Measurements from ENCODE around the gene MPPED2. TPM values are rescaled to one million over a fixed set of nuclear protein-coding genes. Genes with fewer than 3 reads are reported as not detected.

Gene MPPED2
- total RNA-seq, 1 experiment from 2014 or later: not detected

GRCh38 chr11:30540781-30541180 lies 45.4 kb downstream of the MPPED2 start:
- Histone ChIP-seq H3K4me2 (ENCODE audit: low read length) (no peak overlapping the region), H3K27ac (ENCODE audit: low read depth, low read length) (no peak overlapping the region), H3K27me3 (ENCODE audit: insufficient read depth, low read length) (peaks cover 34% of the 10 kb centered on the region), H3K9ac (ENCODE audit: low read length) (no peak overlapping the region), H3K9me3 (ENCODE audit: control insufficient read depth in 1 of 2, insufficient read depth in 1 of 2, low read depth in 1 of 2, low read length in 2 of 2) (no peaks in the 10 kb centered on the region), H3K79me2 (ENCODE audit: insufficient read depth, low read length) (no peaks in the 10 kb centered on the region), H3K4me3 (replicated peaks in 1 of 2; ENCODE audit: low read depth in 1 of 2, low read length in 2 of 2) (no peak overlapping the region), H4K20me1 (ENCODE audit: insufficient read depth) (no peaks in the 10 kb centered on the region), H3K36me3 (ENCODE audit: control insufficient read depth in 1 of 2, insufficient read depth in 2 of 2, low read length in 2 of 2) (no peaks in the 10 kb centered on the region), H3K9me2 (ENCODE audit: insufficient read depth) (no peaks in the 10 kb centered on the region), H2AFZ (ENCODE audit: low read depth, low read length, poor library complexity, severe bottlenecking) (no peak overlapping the region), H3K4me1 (ENCODE audit: control insufficient read depth in 1 of 2, insufficient read depth in 2 of 2, low read length in 2 of 2) (no peaks in the 10 kb centered on the region)
- BruUV-seq (replicated peaks): no TSS peak
- DNase-seq (ENCODE audit: low read depth, low spot score) (no peak), ATAC-seq (no peak)
- RAD21 ChIA-PET (ENCODE audit: low non-redundant PET in 1 of 2, low total read pairs in 2 of 2, uncharacterized antibody in 2 of 2, unreplicated experiment in 2 of 2): no interaction called here
- CTCF ChIA-PET: no interaction called here
- no peak for TF ChIP-seq RAD21 (IDR thresholded peaks at IDR 0.05; ENCODE audit: low read depth)
- intact Hi-C loops (cut with micrococcal nuclease): loop anchor here (10.0 kb wide), 1 partner anchor 56 kb away; no protein-coding TSS in a partner anchor
- POLR2A ChIA-PET: no interaction called here

GRCh38 chr11:30538251-30538650 lies 47.9 kb downstream of the MPPED2 start:
- TF ChIP-seq SIN3A (IDR thresholded peaks at IDR 0.05; ENCODE audit: low read depth) (no peak), POLR2A (IDR thresholded peaks at IDR 0.05; ENCODE audit: borderline replicate concordance, extremely low read depth, insufficient read depth, insufficient read length) (no peak), JUND (IDR thresholded peaks at IDR 0.05) (no peak), REST (IDR thresholded peaks at IDR 0.05; ENCODE audit: low read depth) (no peak), TCF7L2 (IDR thresholded peaks at IDR 0.05; ENCODE audit: borderline replicate concordance, extremely low read depth, insufficient read depth, insufficient read length) (no peak), EZH2phosphoT487 (IDR thresholded peaks at IDR 0.05; ENCODE audit: borderline replicate concordance) (no peak), ZNF274 (IDR thresholded peaks at IDR 0.05; ENCODE audit: low read depth, low read length) (no peak), POLR2AphosphoS5 (IDR thresholded peaks at IDR 0.05; ENCODE audit: low read depth, low read length) (no peak)
- TF ChIP-seq, protein P1, sequence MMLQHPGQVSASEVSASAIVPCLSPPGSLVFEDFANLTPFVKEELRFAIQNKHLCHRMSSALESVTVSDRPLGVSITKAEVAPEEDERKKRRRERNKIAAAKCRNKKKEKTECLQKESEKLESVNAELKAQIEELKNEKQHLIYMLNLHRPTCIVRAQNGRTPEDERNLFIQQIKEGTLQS (IDR thresholded peaks at IDR 0.05): no peak
- TF ChIP-seq, protein P2, sequence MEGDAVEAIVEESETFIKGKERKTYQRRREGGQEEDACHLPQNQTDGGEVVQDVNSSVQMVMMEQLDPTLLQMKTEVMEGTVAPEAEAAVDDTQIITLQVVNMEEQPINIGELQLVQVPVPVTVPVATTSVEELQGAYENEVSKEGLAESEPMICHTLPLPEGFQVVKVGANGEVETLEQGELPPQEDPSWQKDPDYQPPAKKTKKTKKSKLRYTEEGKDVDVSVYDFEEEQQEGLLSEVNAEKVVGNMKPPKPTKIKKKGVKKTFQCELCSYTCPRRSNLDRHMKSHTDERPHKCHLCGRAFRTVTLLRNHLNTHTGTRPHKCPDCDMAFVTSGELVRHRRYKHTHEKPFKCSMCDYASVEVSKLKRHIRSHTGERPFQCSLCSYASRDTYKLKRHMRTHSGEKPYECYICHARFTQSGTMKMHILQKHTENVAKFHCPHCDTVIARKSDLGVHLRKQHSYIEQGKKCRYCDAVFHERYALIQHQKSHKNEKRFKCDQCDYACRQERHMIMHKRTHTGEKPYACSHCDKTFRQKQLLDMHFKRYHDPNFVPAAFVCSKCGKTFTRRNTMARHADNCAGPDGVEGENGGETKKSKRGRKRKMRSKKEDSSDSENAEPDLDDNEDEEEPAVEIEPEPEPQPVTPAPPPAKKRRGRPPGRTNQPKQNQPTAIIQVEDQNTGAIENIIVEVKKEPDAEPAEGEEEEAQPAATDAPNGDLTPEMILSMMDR (IDR thresholded peaks at IDR 0.05 in 2 of 3, conservative IDR thresholded peaks at IDR 0.05 in 1 of 3; ENCODE audit: borderline replicate concordance in 1 of 3, insufficient read depth in 1 of 3, low read depth in 2 of 3, low read length in 2 of 3): no peak
- BruUV-seq (replicated peaks): no TSS peak
- Histone ChIP-seq H2AFZ (ENCODE audit: low read depth, low read length, poor library complexity, severe bottlenecking) (no peak overlapping the region), H3K4me2 (ENCODE audit: low read length) (no peak overlapping the region), H3K9me2 (ENCODE audit: insufficient read depth) (no peaks in the 10 kb centered on the region), H3K4me3 (replicated peaks in 1 of 2; ENCODE audit: low read depth in 1 of 2, low read length in 2 of 2) (no peak overlapping the region), H3K9me3 (ENCODE audit: control insufficient read depth in 1 of 2, insufficient read depth in 1 of 2, low read depth in 1 of 2, low read length in 2 of 2) (no peaks in the 10 kb centered on the region), H3K27ac (ENCODE audit: low read depth, low read length) (no peak overlapping the region), H3K27me3 (ENCODE audit: insufficient read depth, low read length) (peaks cover 24% of the 10 kb centered on the region), H3K36me3 (ENCODE audit: control insufficient read depth in 1 of 2, insufficient read depth in 2 of 2, low read length in 2 of 2) (no peaks in the 10 kb centered on the region), H3K4me1 (ENCODE audit: control insufficient read depth in 1 of 2, insufficient read depth in 2 of 2, low read length in 2 of 2) (no peaks in the 10 kb centered on the region), H4K20me1 (ENCODE audit: insufficient read depth) (no peaks in the 10 kb centered on the region), H3K9ac (ENCODE audit: low read length) (no peak overlapping the region), H3K79me2 (ENCODE audit: insufficient read depth, low read length) (no peaks in the 10 kb centered on the region)
- no peak for DNase-seq (ENCODE audit: low read depth, low spot score)
- ATAC-seq: no peak
- ChIA-PET POLR2A (no interaction called here), RAD21 (ENCODE audit: low non-redundant PET in 1 of 2, low total read pairs in 2 of 2, uncharacterized antibody in 2 of 2, unreplicated experiment in 2 of 2) (no interaction called here), CTCF (no interaction called here)
- intact Hi-C loops (cut with micrococcal nuclease): no loop called here
